ENCODE measurements around the gene TIMM50.

The TIMM50 gene

DNA sequence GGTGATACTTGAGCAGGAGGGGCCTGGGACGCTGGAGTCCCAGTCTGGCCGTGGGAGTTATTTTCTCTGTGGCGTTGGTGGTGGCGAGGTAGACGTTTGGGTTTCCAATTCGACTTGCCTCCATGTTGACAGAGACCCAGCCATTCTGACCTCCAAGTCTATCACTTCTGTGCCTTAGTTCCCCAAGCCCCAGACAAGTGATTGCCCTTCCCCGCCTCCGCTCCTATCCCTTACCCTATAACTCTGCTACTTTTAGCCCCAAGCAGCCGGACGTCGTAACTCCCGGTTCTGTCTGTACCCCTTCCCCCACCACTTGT is 549 bp downstream of the TIMM50 start:
- TF ChIP-seq, protein P1, sequence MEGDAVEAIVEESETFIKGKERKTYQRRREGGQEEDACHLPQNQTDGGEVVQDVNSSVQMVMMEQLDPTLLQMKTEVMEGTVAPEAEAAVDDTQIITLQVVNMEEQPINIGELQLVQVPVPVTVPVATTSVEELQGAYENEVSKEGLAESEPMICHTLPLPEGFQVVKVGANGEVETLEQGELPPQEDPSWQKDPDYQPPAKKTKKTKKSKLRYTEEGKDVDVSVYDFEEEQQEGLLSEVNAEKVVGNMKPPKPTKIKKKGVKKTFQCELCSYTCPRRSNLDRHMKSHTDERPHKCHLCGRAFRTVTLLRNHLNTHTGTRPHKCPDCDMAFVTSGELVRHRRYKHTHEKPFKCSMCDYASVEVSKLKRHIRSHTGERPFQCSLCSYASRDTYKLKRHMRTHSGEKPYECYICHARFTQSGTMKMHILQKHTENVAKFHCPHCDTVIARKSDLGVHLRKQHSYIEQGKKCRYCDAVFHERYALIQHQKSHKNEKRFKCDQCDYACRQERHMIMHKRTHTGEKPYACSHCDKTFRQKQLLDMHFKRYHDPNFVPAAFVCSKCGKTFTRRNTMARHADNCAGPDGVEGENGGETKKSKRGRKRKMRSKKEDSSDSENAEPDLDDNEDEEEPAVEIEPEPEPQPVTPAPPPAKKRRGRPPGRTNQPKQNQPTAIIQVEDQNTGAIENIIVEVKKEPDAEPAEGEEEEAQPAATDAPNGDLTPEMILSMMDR (IDR thresholded peaks at IDR 0.05; ENCODE audit: low read length, missing control alignments) = no peak
- no peak for DNase-seq (ENCODE audit: low read depth)
- H3K4me3 ChIP-seq (replicated peaks; ENCODE audit: low read depth, low read length) = peak overlapping the region; percentile 99

DNA sequence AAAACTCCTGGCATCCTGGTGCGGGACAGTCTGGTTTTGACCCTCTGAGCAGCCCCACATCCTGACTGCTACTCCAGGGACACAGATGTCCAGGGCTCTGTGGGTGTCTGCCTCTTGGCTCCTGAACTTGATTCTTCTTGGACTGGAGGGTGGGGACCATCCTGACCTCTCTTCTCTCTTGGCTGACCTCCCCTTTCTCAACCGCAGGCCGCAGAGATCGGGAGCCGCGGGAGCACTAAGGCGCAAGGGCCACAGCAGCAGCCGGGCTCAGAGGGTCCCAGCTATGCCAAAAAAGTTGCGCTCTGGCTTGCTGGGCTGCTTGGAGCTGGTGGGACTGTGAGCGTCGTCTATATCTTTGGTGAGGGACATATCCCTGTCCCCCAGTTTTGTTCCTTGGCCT is 1.0 kb downstream of the TIMM50 start:
- DNase-seq (ENCODE audit: low read depth) = no peak
- TF ChIP-seq, protein P1 (IDR thresholded peaks at IDR 0.05; ENCODE audit: low read length, missing control alignments) = no peak
- peak overlapping the region; percentile 99 for H3K4me3 ChIP-seq (replicated peaks; ENCODE audit: low read depth, low read length)

DNA sequence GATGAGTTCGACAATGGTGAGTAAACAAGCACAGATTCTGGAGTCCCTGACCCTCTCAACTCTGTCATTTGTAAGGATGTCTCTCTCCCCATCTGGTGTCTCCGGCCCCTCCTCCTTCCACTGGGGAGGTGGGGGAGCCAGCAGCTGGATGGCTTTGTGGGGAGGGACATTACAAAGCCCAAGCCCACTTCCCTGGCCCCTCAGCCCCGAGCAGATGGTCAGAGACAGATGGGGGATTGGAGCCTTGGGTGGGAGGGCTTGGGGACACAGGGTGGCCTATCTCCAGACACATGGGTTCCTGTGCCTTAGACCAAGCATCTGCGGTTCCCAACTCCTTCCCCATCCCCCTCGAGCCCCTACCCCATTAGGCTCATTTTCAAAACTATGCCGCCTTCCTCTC is 2.5 kb downstream of the TIMM50 start:
- TF ChIP-seq, protein P1 (IDR thresholded peaks at IDR 0.05; ENCODE audit: low read length, missing control alignments) = no peak
- DNase-seq (ENCODE audit: low read depth) = no peak
- no peak overlapping the region for H3K4me3 ChIP-seq (replicated peaks; ENCODE audit: low read depth, low read length)

DNA sequence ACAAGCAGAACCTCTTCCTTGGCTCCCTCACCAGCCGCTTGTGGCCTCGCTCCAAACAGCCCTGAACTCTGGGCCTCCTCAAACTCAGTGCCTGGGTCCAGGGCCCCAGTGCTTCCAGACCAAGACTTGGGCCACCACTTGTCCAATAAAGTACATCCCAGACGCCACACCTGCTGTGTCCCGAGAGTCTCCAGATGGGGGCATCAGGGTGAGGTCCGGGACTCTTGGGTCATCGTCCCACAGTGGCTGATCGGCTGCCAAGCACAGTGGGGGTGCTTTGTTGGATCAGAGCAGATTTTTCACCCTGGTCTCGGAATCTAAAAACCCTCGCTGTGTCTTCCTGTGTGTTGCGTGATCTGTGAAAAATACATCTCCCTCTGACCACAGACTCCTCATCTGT is 9.1 kb downstream of the TIMM50 start:
- H3K4me3 ChIP-seq (replicated peaks; ENCODE audit: low read depth, low read length) = no peak overlapping the region
- no peak for DNase-seq (ENCODE audit: low read depth)
- TF ChIP-seq, protein P1 (IDR thresholded peaks at IDR 0.05; ENCODE audit: low read length, missing control alignments) = no peak

DNA sequence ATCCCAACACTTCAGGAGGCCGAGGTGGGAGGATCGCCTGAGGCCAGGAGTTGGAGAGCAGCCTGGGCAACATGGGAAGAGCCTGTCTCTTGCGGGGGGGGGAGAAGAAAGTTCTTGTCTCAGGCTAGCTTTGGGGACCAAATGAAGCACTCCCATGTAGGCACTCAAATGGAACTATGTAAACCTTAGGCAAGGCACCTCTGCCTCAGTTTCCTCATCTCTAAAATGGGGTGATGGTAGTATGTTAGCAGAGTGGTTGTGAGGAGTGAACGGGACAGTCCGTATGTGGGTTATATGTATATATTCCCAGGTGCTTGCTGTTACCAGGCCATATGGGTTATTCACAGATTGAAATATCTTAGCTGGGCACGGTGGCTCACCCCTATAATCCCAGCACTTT is 11.6 kb downstream of the TIMM50 start:
- no peak for DNase-seq (ENCODE audit: low read depth)
- TF ChIP-seq, protein P1 (IDR thresholded peaks at IDR 0.05; ENCODE audit: low read length, missing control alignments) = no peak
- H3K4me3 ChIP-seq (replicated peaks; ENCODE audit: low read depth, low read length) = no peak overlapping the region

DNA sequence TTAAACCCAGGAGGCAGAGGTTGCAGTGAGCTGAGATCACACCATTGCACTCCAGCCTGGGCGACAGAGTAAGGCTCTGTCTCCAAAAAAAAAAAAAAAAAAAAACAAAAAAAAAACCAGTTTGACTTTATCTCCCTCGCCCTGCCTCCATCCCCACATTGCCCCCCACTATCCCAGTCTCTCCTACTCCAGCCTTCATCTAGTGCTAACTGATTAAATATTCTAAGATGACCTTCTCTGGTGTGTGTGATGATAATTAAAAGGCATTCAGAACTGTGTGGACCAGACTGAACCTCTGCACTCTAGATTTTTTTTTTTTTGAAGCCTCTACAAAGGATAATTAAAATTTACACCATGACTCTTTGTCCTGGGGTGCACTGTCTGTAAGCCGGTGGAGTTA is 12.2 kb downstream of the TIMM50 start:
- TF ChIP-seq, protein P1 (IDR thresholded peaks at IDR 0.05; ENCODE audit: low read length, missing control alignments) = no peak
- DNase-seq (ENCODE audit: low read depth) = no peak
- H3K4me3 ChIP-seq (replicated peaks; ENCODE audit: low read depth, low read length) = no peak overlapping the region

DNA sequence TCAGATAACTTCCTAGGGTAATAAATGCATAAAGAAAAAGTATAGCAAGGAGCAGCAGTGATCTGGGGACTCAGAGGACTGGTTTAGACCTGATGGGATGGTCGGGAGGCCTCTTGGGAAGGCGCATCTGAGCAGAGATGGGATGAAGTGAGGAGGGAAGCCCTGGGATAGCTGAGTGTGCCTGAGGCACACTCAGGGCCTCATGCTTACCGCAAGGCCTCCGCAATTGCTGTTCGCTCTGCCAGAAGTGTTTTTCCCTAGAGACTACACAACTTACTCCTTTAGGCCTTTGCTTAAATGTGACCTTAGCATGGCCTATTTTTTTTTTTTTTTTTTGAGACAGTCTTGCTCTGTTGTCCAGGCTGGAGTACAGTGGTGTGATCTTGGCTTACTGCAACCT is 14.0 kb downstream of the TIMM50 start:
- no peak for DNase-seq (ENCODE audit: low read depth)
- TF ChIP-seq, protein P1 (IDR thresholded peaks at IDR 0.05; ENCODE audit: low read length, missing control alignments) = no peak
- H3K4me3 ChIP-seq (replicated peaks; ENCODE audit: low read depth, low read length) = no peak overlapping the region

Measured in fibroblast of pulmonary artery (primary cell).